ENCODE data around the gene LRP6. TPM values are rescaled to one million over a fixed set of nuclear protein-coding genes. Genes with fewer than 3 reads are reported as not detected.

LRP6 gene
- total RNA-seq, 1 experiment from 2014 or later, result 28.1 TPM

DNA sequence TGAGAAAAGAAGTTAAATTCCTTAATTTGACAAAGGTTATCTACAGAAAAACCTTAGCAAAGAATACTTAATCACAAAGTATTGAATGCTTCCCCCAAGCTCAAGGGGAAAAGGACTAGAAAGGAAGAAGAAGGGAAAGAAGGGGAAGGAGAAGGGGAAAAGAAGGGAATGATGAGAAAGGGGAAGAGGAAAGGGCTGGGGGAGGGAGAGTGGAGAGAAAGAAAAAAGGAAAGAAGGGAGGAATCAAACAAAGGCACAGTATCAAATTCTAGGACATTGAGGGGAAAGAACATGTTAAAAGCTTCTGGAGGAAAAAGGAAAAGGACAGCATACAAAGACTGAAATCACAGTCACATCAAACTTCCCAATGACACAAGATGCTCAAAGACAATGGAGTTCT is 125.8 kb downstream of the LRP6 start (continued):
- TF ChIP-seq, protein P1, sequence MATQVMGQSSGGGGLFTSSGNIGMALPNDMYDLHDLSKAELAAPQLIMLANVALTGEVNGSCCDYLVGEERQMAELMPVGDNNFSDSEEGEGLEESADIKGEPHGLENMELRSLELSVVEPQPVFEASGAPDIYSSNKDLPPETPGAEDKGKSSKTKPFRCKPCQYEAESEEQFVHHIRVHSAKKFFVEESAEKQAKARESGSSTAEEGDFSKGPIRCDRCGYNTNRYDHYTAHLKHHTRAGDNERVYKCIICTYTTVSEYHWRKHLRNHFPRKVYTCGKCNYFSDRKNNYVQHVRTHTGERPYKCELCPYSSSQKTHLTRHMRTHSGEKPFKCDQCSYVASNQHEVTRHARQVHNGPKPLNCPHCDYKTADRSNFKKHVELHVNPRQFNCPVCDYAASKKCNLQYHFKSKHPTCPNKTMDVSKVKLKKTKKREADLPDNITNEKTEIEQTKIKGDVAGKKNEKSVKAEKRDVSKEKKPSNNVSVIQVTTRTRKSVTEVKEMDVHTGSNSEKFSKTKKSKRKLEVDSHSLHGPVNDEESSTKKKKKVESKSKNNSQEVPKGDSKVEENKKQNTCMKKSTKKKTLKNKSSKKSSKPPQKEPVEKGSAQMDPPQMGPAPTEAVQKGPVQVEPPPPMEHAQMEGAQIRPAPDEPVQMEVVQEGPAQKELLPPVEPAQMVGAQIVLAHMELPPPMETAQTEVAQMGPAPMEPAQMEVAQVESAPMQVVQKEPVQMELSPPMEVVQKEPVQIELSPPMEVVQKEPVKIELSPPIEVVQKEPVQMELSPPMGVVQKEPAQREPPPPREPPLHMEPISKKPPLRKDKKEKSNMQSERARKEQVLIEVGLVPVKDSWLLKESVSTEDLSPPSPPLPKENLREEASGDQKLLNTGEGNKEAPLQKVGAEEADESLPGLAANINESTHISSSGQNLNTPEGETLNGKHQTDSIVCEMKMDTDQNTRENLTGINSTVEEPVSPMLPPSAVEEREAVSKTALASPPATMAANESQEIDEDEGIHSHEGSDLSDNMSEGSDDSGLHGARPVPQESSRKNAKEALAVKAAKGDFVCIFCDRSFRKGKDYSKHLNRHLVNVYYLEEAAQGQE (IDR thresholded peaks at IDR 0.05; ENCODE audit: low read depth), result no peak
- TF ChIP-seq EZH2 (IDR thresholded peaks at IDR 0.05), result no peak
- TF ChIP-seq, protein P2, sequence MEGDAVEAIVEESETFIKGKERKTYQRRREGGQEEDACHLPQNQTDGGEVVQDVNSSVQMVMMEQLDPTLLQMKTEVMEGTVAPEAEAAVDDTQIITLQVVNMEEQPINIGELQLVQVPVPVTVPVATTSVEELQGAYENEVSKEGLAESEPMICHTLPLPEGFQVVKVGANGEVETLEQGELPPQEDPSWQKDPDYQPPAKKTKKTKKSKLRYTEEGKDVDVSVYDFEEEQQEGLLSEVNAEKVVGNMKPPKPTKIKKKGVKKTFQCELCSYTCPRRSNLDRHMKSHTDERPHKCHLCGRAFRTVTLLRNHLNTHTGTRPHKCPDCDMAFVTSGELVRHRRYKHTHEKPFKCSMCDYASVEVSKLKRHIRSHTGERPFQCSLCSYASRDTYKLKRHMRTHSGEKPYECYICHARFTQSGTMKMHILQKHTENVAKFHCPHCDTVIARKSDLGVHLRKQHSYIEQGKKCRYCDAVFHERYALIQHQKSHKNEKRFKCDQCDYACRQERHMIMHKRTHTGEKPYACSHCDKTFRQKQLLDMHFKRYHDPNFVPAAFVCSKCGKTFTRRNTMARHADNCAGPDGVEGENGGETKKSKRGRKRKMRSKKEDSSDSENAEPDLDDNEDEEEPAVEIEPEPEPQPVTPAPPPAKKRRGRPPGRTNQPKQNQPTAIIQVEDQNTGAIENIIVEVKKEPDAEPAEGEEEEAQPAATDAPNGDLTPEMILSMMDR (IDR thresholded peaks at IDR 0.05 in 2 of 3, conservative IDR thresholded peaks at IDR 0.05 in 1 of 3; ENCODE audit: borderline replicate concordance in 1 of 3, insufficient read depth in 1 of 3, low read depth in 2 of 3, low read length in 2 of 3), result no peak
- TF ChIP-seq, protein P3, sequence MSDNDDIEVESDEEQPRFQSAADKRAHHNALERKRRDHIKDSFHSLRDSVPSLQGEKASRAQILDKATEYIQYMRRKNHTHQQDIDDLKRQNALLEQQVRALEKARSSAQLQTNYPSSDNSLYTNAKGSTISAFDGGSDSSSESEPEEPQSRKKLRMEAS (IDR thresholded peaks at IDR 0.05), result no peak
- TF ChIP-seq SIN3A (IDR thresholded peaks at IDR 0.05; ENCODE audit: low read depth), result no peak
- no peak for TF ChIP-seq POLR2AphosphoS5 (IDR thresholded peaks at IDR 0.05; ENCODE audit: low read depth, low read length)
- no peak for TF ChIP-seq SP1 (IDR thresholded peaks at IDR 0.05; ENCODE audit: low read depth)
- no peak for TF ChIP-seq ZNF274 (IDR thresholded peaks at IDR 0.05; ENCODE audit: low read depth, low read length)
- TF ChIP-seq, protein P4, sequence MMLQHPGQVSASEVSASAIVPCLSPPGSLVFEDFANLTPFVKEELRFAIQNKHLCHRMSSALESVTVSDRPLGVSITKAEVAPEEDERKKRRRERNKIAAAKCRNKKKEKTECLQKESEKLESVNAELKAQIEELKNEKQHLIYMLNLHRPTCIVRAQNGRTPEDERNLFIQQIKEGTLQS (IDR thresholded peaks at IDR 0.05), result no peak
- TF ChIP-seq EGR1 (IDR thresholded peaks at IDR 0.05; ENCODE audit: low read depth), result no peak

Measured in HCT116 (cell line).